Heart left ventricle (tissue), 16 donors: Measurements from ENCODE around the gene SIAH3. TPM values are rescaled to one million over a fixed set of nuclear protein-coding genes. Genes with fewer than 3 reads are reported as not detected.
A peak's percentile ranks its signal among the peaks of the same experiment; 100 is the strongest.

Experiments
- ATAC-seq, 4 donors: fragments of 200-7000 bp; cut with Tn5 transposase; one replicate each; pipeline ENCODE4 v1.9.1; 2020 to 2022; ENCODE audit warnings: moderate library complexity in 4 of 4, mild to moderate bottlenecking in 3 of 4, moderate number of reproducible peaks in 1 of 4
- DNase-seq, 5 donors: peaks; one replicate each; pipeline ENCODE4 v3.0.0-alpha.2; 2020
- H3K27ac ChIP-seq, 12 donors: fragments of 200-600 bp; sonication (generic) in 4 of 12; one replicate each; pipeline versions ENCODE4 v1.5.0 to v1.8.0; 2016 to 2022; ENCODE audit warnings: mild to moderate bottlenecking in 2 of 12
- H3K27me3 ChIP-seq, 9 donors: fragments of 200-600 bp; sonication (generic) in 2 of 9; one replicate each; pipeline versions ENCODE4 v1.5.1 to v1.8.0; 2016 to 2022; ENCODE audit warnings: mild to moderate bottlenecking in 3 of 9
- H3K36me3 ChIP-seq, 9 donors: fragments of 200-600 bp; sonication (generic) in 2 of 9; one replicate each; pipeline versions ENCODE4 v1.5.0 to v1.8.0; 2018 to 2022; ENCODE audit warnings: mild to moderate bottlenecking in 2 of 9
- H3K4me1 ChIP-seq, 12 donors: fragments of 200-600 bp; sonication (generic) in 4 of 12; one replicate each; pipeline versions ENCODE4 v1.5.0 to v1.8.0; 2016 to 2022; ENCODE audit warnings: mild to moderate bottlenecking in 3 of 12
- H3K4me3 ChIP-seq, 12 donors: fragments of 200-600 bp; sonication (generic) in 4 of 12; one replicate each; pipeline versions ENCODE4 v1.5.0 to v1.8.0; 2017 to 2022; ENCODE audit warnings: mild to moderate bottlenecking in 9 of 12, moderate library complexity in 4 of 12
- H3K9me3 ChIP-seq, 12 donors: fragments of 200-600 bp; sonication (generic) in 4 of 12; one replicate each; pipeline versions ENCODE4 v1.5.0 to v1.8.0; 2016 to 2022; ENCODE audit warnings: mild to moderate bottlenecking in 1 of 12
- POLR2A ChIP-seq, 2 donors: fragments of 450-650 bp; IDR thresholded peaks; one replicate each; pipeline ENCODE4 v1.6.1; 2017; ENCODE audit warnings: antibody characterized with exemption in 2 of 2, mild to moderate bottlenecking in 2 of 2, moderate library complexity in 2 of 2
- WGBS, 4 donors: extraction: QIAGEN DNeasy Blood & Tissue Kit in 2 of 4; methylation state at CpG; one replicate each; pipeline versions ENCODE4 v1.1.5 to v1.1.7; 2013 to 2018; 5-methylcytosine and 5-hydroxymethylcytosine counted together
- intact Hi-C, 10 donors: fragments of 100-400 bp; cut with DNase I; formaldehyde crosslinking; loops; one replicate each; pipeline versions ENCODE4 v1.11.1 to v1.14.2; 2022
- polyA plus RNA-seq, 2 donors: library from polyadenylated mRNA; stranded (reverse); fragments of 200-250 nt; gene quantifications; one replicate each; pipeline ENCODE4 v1.2.3, GENCODE V29; 2013
- total RNA-seq, 9 donors: library from RNA; depleted of rRNA in 2 of 9; stranded (reverse); fragments of >200 nt in 2 of 9; fragmentation: NEBNext Ultra II Directional in 3 of 9; extraction: Animal tissue kit (Norgen Biotek cat#: 25700) in 3 of 9; gene quantifications; one replicate each; pipeline versions ENCODE4 v1.1.0 to v1.2.4, GENCODE V29; 2016 to 2023
- TF ChIP-seq, protein P1 (sequence below), 12 donors: fragments of 200-600 bp; sonication (generic) in 4 of 12; IDR thresholded peaks; one replicate each; pipeline versions ENCODE4 v1.5.0 to v1.8.0; 2018 to 2022; ENCODE audit warnings: antibody characterized with exemption in 12 of 12, mild to moderate bottlenecking in 5 of 12
- donor health status: ischemic (EF 13 %, LVEDD 7.1; RV severe dilation, severe dysfunction).
- donor health status: healthy with polysubstance abuse.
- donor health status: DM: no; HTN: yes; CAD: no.
- donor health status: DM: no; HTN: no; CAD: no.
- donor health status: ischemic (EF 25% LVEDD 6.9; RV normal size, moderate dysfunction).
- donor health status: ischemic (EF 25% LVEDD 5.7; RV mildly dilated, moderate dysfunction).
- donor health status: healthy.
- donor health status: DM: yes; HTN: yes; CAD: no.
- donor health status: ischemic (EF 35%, LVEDD 5.7; RV mildly dilated, moderate dysfunction).
- donor health status: nonischemic (EF 11% LVEDD 7.7; RV severe dilation, severe dysfunction).
- donor health status: DM: yes; HTN: yes; CAD: no.
- donor health status: PGD.
- donor health status: ischemic (EF 29% LVEDD 5.4; RV normal size, mild dysfunction).
- donor health status: nonischemic (EF 23%, LVEDD 6.1; RV moderate dilation, normal function).

The SIAH3 gene
- total and polyA plus RNA-seq, 11 donors, result 0.05 to 0.18 (median 0.07) TPM; not detected in 8

DNA sequence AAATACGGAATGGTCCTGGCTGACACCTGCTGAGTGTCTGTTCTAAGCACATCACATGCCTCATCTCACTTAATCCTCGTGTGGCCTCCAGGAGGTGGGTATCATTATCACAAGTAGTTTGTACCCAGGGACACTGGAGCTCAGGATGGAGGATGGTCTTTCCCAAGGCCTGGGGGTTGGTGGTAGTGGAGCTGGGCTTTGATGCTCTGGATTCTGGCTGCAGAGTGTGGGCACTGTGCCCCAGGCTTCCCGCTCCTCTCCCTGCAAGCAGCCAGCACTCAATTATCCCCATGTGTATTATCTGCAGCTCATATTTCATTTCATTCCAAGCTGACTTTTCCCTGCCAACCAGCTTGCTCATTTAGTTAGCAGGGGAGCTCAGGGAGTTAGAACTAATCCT, 52.1 kb downstream of the SIAH3 start:
- peaks cover 0 to 9% (median 0%) of the 10 kb centered on the region in 12 donors for H3K4me1 ChIP-seq
- H3K27ac ChIP-seq, result no peak overlapping the region
- TF ChIP-seq, protein P1, sequence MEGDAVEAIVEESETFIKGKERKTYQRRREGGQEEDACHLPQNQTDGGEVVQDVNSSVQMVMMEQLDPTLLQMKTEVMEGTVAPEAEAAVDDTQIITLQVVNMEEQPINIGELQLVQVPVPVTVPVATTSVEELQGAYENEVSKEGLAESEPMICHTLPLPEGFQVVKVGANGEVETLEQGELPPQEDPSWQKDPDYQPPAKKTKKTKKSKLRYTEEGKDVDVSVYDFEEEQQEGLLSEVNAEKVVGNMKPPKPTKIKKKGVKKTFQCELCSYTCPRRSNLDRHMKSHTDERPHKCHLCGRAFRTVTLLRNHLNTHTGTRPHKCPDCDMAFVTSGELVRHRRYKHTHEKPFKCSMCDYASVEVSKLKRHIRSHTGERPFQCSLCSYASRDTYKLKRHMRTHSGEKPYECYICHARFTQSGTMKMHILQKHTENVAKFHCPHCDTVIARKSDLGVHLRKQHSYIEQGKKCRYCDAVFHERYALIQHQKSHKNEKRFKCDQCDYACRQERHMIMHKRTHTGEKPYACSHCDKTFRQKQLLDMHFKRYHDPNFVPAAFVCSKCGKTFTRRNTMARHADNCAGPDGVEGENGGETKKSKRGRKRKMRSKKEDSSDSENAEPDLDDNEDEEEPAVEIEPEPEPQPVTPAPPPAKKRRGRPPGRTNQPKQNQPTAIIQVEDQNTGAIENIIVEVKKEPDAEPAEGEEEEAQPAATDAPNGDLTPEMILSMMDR (IDR thresholded peaks at IDR 0.05), result no peak
- TF ChIP-seq POLR2A (IDR thresholded peaks at IDR 0.05), result no peak
- H3K27me3 ChIP-seq, result no peaks in the 10 kb centered on the region
- ATAC-seq (peak in 3 of 4 donors; percentile 60 to 83 (median 71)), DNase-seq (peak in 1 of 5 donors; percentile 51)
- H3K4me3 ChIP-seq, result no peak overlapping the region
- WGBS, 4 donors, result 35 to 45% (median 41%) methylated on average over 3 of the region's 3 CpGs
- H3K36me3 ChIP-seq, result no peaks in the 10 kb centered on the region
- H3K9me3 ChIP-seq, result no peaks in the 10 kb centered on the region
- intact Hi-C loops, result loop anchor here in 2 of 10 donors (10.0 kb wide), 2 partner anchors 175 to 325 kb away; no protein-coding TSS in a partner anchor

GRCh38 chr13:45798851-45799250, 52.7 kb downstream of the SIAH3 start:
- H3K27me3 ChIP-seq, result no peaks in the 10 kb centered on the region
- peaks cover 0 to 9% (median 0%) of the 10 kb centered on the region in 12 donors for H3K4me1 ChIP-seq
- 83 to 93% (median 90%) methylated on average over 3 of the region's 3 CpGs for WGBS, 4 donors
- H3K36me3 ChIP-seq, result no peaks in the 10 kb centered on the region
- no peaks in the 10 kb centered on the region for H3K9me3 ChIP-seq
- TF ChIP-seq POLR2A (IDR thresholded peaks at IDR 0.05), result no peak
- TF ChIP-seq, protein P1 (IDR thresholded peaks at IDR 0.05), result no peak
- intact Hi-C loops, result loop anchor here in 2 of 10 donors (10.0 kb wide), 2 partner anchors 174 to 326 kb away; no protein-coding TSS in a partner anchor
- H3K4me3 ChIP-seq, result no peak overlapping the region
- no peak overlapping the region for H3K27ac ChIP-seq
- ATAC-seq (no peak), DNase-seq (no peak)

GRCh38 chr13:45796426-45797235, 54.9 kb downstream of the SIAH3 start:
- peaks cover 0 to 9% (median 0%) of the 10 kb centered on the region in 12 donors for H3K4me1 ChIP-seq
- TF ChIP-seq, protein P1 (IDR thresholded peaks at IDR 0.05), result no peak
- TF ChIP-seq POLR2A (IDR thresholded peaks at IDR 0.05), result no peak
- WGBS, 4 donors, result 47 to 55% (median 52%) methylated on average over 11 of the region's 11 CpGs
- DNase-seq (no peak), ATAC-seq (peak in 1 of 4 donors; percentile 32)
- H3K27me3 ChIP-seq, result no peaks in the 10 kb centered on the region
- intact Hi-C loops, result loop anchor here in 2 of 10 donors (10.0 kb wide), 2 partner anchors 172 to 328 kb away; no protein-coding TSS in a partner anchor
- no peak overlapping the region for H3K27ac ChIP-seq
- no peaks in the 10 kb centered on the region for H3K9me3 ChIP-seq
- no peaks in the 10 kb centered on the region for H3K36me3 ChIP-seq
- H3K4me3 ChIP-seq, result no peak overlapping the region

GRCh38 chr13:45792827-45793303, 58.7 kb downstream of the SIAH3 start:
- ATAC-seq, result no peak
- 64 to 76% (median 66%) methylated on average over 6 of the region's 6 CpGs for WGBS, 4 donors

More at GRCh38 chr13:45792827-45793303, 58.7 kb downstream of the SIAH3 start:
- H3K4me3 ChIP-seq, result no peak overlapping the region
- no peak for TF ChIP-seq POLR2A (IDR thresholded peaks at IDR 0.05)
- TF ChIP-seq, protein P1 (IDR thresholded peaks at IDR 0.05), result no peak
- H3K4me1 ChIP-seq, result peaks cover 0 to 5% (median 0%) of the 10 kb centered on the region in 12 donors
- no peaks in the 10 kb centered on the region for H3K9me3 ChIP-seq
- H3K27ac ChIP-seq, result no peak overlapping the region
- intact Hi-C loops, result loop anchor here in 2 of 10 donors (10.0 kb wide), 2 partner anchors 168 to 332 kb away; no protein-coding TSS in a partner anchor
- no peaks in the 10 kb centered on the region for H3K36me3 ChIP-seq
- DNase-seq, result no peak
- no peaks in the 10 kb centered on the region for H3K27me3 ChIP-seq
